Measurements from ENCODE around the gene TPM4.
"Not testable (repeated sequence)": the region's sequence is repeated elsewhere in the genome, so short reads cannot be mapped to it uniquely, and the experiment has no call there.

Gene TPM4

GRCh38 chr19:16076154-16076957 is at the start of gene TPM4:
Gene TPM4 (plus strand): TSS chr19:16076495. CDS start chr19:16076566, 71 bp downstream.
- no peak for DNase-seq

DNA sequence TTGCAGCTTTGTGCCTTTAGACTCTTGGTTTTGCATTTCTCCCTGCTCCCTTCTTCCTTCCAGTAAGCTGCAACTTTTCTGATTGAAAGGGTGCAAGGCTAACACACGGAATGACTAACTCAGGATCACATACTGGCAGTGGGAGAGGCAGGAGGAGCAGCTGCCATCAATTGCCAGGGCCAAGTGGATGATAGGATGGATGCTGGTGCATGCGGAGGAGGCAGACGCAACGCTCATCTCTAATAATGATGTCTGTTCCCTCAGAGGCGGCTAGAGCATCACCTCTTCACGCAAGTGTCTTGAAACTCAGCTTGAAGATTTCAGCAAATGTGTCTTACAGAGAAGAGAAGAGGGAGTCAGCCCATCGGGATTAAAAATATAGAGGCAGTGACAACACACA is 49.5 kb upstream of the TPM4 start:
- no peak for DNase-seq

DNA sequence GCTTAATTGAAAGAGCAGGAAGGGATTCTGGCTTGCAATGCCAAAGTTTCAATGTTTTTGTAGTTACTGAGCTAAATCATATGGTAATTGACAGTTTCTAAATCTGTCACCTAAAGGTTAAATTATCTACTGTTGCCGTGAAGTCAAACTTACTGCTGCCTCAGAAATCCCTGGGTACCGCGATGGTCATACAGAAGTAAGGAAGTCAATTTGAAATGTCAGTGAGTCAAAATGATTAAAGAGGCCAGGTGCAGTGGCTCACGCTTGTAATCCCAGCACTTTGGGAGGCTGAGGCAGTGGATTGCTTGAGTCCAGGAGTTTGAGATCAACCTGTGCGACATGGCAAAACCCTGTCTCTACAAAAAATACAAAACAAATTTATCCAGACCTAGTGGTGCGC is 48.8 kb upstream of the TPM4 start:
- DNase-seq, result no peak

- not testable (repeated sequence) for DNase-seq
Observed at GRCh38 chr19:16030155-16030554, 46.1 kb upstream of the TPM4 start.

DNA sequence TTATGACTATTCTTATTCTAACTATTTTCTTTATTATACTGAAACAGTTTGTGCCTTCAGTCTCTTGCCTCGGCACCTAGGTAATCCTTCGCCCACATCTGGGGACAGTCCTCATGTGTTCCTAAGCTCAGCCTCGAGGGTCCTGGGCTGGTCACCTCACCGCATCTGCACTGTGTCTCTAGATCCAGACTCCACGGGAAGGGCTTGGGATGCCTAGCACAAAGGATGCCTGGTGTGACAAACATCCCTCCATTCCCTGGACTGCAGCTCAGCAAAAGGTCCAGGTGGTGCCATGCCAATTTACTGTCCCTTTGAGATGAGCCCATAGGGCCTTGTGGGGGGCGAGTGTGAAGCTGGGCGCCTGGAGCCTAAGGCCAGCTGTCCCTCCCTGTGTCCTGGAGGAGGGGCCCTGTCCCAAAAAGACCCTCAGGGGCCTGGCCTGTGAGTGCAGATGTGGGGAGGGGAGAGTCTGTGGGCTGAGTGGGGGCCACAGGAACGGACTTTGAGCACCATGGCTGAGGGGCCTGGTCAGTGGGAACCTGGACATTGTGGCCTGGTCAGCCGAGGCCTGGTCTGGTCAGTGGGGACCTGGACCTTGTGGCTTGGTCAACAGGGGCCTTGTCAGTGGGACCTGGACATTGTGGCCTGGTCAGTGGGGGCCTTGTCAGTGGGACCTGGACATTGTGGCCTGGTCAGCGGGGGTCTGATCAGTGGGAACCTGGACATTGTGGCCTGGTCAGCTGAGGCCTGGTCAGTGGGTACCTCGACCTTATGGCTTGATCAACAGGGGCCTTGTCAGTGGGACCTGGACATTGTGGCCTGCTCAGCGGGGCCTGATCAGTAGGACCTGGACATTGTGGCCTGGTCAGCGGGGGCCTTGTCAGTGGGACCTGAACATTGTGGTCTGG is 45.1 kb upstream of the TPM4 start:
- DNase-seq, result no peak

GRCh38 chr19:16031872-16032200 is 44.5 kb upstream of the TPM4 start:
- no peak for DNase-seq

GRCh38 chr19:16032509-16033135 is 43.7 kb upstream of the TPM4 start:
- no peak for DNase-seq

DNA sequence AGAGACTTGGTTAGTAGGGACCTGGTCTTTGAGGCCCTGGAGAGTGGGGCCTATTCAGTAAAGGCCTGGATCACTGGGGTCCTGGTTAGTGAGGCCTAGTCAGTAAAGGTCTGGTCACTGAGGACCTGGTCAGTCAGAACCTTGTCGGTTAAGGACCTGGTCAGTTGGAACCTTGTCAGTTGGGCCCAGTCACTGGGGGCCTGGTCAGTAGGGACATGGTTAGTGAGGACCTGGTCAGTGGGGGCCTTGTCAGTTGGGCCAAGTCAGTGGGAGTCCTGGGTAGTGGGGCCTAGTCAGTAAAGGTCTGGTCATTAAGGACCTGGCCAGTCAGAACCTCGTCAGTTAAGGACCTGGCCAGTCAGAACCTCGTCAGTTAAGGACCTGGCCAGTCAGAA is 43.2 kb upstream of the TPM4 start:
- no peak for DNase-seq

DNA sequence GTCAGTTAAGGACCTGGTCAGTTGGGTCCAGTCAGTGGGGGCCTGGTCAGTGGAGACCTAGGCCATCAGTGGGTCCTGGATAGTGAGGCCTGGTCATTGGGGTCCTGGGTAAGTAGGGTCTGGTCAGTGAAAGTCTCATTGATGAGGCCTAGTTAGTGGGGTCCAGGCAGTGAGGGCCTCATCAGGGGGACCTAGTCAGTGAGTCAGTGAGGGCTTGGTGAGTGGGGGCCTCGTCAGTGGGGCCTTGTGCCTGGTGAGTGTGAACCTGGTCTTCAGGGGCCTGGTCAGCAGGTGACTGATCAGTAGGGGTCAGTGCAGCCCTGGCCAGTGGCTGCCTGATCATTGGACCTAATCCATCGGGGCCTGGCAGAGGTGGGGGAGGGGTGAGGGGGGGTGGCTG is 42.6 kb upstream of the TPM4 start:
- DNase-seq, result no peak

- DNase-seq, result no peak
Observed at GRCh38 chr19:16034180-16034579, 42.1 kb upstream of the TPM4 start.

DNA sequence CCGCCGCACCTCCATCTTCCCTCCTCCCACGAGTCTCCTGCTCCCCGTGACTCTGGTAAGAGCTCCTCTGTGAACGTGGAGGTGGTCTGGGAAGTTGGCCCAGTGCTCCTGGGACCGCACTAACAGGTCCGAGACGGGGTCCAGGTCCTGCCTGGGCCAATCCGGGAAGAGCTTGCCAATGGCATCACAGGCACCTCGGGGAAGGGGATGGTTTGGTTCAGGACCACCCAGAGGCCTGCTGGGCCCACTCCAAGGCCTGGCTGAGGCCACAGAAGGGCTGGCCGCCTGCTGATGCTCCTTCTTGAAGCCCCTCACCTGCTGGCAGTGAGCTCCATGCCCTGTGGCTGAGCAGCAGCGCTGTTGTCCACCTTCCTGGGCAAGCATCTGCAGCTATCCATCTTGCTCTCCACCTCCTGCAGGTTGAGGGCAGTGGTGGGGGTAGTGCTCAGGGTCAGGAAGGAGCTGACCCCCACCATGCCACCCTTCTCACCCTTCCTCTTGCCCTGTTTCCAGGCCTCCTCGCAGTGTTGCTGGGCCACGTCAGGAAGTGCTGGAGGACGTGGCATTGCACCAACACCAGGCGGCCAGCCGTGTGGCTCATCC is 41.2 kb upstream of the TPM4 start:
- DNase-seq, result no peak

GRCh38 chr19:16035601-16036297 is 40.5 kb upstream of the TPM4 start:
- DNase-seq, result no peak

DNA sequence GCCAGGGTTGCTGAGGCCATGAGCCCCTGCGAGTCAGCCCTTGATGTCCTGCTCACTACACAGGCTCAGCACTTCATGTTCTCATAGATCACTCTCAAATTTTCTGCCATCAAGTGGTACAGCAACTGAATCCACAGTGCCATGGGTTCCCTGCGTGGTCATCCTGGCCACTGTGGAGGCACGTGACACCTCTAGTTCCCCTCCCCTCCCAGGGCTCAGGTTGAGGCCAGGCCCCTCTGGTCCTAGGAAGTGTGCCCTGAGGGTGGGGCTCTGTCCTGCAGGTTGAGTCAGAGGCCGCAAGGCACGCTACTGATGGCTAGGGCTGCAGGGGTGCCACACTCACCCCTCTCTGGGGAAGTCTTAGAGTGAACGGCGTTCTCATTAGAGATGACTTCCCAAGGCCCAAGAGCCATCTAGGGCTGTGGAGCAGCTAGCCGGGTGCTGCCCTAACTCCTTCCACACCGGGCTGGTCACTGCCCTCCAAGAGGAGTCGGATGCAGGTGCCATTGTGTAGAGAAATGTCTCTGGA is 39.8 kb upstream of the TPM4 start:
- DNase-seq, result no peak

DNA sequence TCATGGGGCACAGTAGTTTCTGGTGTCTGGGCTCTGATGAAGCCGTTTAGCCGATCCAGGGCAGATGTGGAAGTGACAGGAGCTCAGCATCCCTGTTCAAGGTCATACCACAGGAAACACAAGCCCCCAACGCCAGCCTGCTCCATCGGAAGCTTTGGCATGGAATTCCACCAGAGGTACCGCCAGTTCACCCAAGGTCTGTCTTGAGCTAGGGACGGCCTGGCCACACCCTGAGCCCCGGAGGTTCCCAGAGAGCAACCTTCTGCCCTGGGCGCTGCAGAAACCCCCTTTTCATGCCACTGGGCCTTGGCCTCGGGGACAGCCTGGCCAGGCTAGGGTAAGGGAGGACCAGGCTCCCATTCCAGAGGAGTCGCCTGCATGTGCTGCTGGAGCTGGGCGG is 39.4 kb upstream of the TPM4 start:
- no peak for DNase-seq

- DNase-seq, result no peak
Observed at GRCh38 chr19:16037424-16038195, 38.7 kb upstream of the TPM4 start.

GRCh38 chr19:16038196-16038695 is 38.0 kb upstream of the TPM4 start:
- DNase-seq, result no peak

GRCh38 chr19:16039081-16039480 is 37.2 kb upstream of the TPM4 start:
- no peak for DNase-seq

GRCh38 chr19:16039545-16039944 is 36.8 kb upstream of the TPM4 start:
- no peak for DNase-seq

GRCh38 chr19:16040642-16041041 is 35.7 kb upstream of the TPM4 start:
- DNase-seq, result no peak

DNA sequence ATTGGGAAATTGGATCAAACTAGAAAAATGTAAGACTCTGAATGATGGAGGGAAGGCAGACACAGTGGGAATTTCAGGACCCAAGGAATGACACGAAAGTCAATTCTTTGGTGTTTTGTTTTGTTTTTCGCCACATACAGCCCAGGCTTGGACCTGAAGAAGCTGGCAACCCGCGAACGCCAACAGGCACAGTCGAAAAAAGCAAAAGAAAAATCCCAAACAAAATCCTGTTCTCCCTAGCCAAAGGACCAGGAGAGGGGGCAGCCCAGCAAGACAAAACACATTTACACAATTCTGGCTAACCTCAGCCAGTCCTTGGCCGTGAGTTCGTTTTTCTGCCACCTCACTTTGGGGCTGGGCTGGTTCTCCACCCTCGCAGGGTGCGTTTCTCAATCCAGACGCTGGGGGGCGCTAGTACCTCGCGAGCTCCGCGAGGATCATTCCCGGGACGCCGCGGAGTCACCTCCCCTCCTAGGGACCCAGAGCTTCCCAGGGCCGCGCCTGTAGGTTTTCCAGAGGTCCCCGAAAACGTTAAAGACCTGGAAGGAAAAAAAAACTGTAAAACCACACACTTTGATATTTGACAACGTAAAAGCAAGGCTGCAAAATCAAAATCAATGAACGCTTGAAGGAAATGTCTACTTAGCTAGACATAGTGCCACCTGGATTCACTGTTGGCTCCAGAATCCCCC is 34.9 kb upstream of the TPM4 start:
- no peak for DNase-seq

GRCh38 chr19:16041991-16042386 is 34.3 kb upstream of the TPM4 start:
- DNase-seq, result no peak

All from cortex of kidney (tissue), 1 donor.